GM21390 (cell line): Measurements from ENCODE around the gene TFDP1.
A peak's percentile ranks its signal among the peaks of the same experiment; 100 is the strongest.

Experiments used
- ATAC-seq: cut with Tn5 transposase; IDR thresholded peaks from one replicate; pipeline ENCODE4 v1.9.1; 2021; ENCODE audit not compliant: unreplicated experiment

Gene TFDP1

DNA sequence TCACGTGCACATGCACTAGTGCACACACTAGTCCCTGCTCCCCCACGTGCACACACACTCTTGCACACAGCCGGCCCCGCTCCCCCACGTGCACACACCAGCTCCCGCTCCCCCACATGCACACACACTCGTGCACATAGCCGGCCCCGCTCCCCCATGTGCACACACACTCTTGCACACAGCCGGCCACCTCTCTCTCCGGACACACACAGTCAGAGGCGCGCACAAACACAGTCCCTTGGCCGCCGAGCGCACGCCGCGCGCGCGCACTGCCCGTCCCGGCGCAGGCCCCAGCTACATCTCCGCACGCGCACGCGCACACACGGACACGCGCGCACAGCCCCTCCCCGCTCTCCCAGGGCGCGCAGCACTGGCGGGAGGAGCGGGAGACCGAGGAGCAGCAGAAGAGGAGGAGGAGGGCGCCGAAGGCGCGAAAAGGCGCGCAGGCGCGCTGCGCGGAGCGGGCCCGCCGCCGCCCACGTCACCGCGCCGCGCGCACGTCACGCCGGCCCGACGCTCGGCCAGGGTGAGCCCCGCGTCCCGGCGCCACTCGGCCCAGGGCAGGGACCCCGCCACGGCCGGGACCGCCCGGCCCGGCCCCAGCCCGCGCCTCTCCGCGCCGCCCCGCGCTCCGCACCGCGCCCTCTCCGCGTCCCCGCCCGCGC, at the start of gene TFDP1:
Gene TFDP1 (plus strand): TSS at position 549 of the 665 bp plus-strand sequence. CDS start 1,085 bp downstream, outside the sequence.
- peak; percentile 88 for ATAC-seq

DNA sequence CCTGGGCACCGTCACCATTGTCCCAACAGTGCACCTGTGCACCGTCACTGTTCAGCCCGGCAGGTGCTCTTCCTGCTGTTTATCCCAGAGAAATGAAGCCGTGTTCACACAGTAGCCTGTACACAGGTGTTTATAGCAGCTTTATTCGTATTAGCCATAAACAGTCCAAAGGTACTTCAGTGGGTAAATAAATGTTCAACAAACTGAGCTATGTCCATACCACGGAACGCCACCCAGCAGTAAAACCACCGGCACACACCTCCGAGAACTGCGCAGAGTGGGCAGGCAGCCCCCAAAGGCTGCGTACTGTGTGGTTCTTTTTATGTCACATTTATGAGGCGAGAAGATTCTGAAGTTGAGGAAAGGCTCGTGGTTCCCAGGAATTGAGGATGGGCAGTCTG, 49.2 kb upstream of the TFDP1 start:
- no peak for ATAC-seq

DNA sequence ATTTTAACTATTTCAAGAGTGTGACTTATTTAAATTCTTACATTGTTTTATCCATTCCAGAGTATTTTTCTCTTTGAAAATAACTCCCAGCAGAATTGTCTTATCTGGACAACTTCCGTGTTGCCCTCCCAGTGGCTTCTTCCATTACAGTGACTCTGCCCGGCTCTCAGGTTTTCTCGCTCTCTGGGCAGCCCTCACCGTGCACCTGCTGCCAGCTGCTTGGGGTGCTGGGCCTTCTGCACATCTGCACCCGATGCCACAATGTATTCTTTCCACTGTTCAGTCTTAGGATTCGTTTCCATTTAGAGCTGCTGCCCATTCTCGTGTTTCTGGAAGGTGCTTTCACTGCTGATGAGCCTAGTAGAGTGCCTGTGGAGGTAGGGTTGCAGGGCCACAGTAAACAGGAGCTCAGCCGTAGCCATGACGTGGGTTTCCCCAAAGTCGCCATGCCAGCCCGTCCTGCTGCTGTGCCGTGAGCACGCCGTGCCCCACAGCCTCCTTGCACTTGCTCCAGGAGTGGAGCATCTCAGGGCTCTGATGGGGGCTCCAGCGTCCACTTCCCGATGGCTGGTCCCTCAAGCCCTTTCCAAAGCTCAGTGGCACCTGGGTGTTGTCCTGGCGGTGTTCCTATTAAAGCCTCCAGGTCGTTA, 48.0 kb upstream of the TFDP1 start:
- no peak for ATAC-seq

- ATAC-seq, result no peak
Observed at GRCh38 chr13:113537205-113537604, 47.3 kb upstream of the TFDP1 start.

GRCh38 chr13:113537909-113538688, 46.5 kb upstream of the TFDP1 start:
- ATAC-seq, result no peak

DNA sequence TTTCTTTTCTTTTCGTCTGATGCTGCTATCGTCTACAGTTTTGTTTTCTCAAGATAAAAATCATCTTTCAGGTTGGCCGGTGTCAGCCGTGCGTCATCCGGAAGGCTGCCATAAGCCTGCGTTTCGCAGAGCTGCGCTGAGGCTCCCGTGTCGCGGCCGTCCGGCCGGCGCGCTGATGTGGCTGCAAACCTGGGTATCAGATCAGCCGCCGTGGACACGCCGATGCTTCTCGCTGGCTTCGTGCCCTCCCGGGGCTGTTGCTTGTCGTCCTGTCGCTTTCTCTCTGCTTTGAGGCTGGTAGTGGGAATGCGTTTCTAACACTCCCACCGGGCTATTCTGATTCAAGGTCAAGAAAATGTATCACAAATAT, 45.9 kb upstream of the TFDP1 start:
- no peak for ATAC-seq

DNA sequence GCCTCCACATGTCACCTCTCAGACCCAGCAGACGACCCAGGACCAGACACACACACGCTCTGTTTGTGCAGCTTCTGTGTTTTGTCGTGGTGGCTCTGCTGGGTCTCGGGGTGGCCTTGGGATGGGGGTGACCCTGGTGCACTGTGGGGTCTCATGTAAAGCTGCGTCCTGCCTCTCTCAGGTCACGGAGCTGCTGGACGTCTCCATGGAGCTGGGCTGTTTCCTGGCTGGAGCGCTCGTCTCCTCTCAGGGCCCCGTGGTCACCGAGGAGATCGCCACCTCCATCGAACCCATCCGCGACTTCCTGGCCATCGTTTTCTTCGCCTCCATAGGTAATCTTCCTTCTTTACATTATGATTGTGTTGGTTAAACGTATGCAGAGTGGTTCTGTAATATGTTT, 45.4 kb upstream of the TFDP1 start:
- ATAC-seq, result no peak

- ATAC-seq, result no peak
Observed at GRCh38 chr13:113539822-113540221, 44.7 kb upstream of the TFDP1 start.

- ATAC-seq, result no peak
Observed at GRCh38 chr13:113540523-113540922, 44.0 kb upstream of the TFDP1 start.

- ATAC-seq, result no peak
Observed at GRCh38 chr13:113542751-113543424, 41.7 kb upstream of the TFDP1 start.

DNA sequence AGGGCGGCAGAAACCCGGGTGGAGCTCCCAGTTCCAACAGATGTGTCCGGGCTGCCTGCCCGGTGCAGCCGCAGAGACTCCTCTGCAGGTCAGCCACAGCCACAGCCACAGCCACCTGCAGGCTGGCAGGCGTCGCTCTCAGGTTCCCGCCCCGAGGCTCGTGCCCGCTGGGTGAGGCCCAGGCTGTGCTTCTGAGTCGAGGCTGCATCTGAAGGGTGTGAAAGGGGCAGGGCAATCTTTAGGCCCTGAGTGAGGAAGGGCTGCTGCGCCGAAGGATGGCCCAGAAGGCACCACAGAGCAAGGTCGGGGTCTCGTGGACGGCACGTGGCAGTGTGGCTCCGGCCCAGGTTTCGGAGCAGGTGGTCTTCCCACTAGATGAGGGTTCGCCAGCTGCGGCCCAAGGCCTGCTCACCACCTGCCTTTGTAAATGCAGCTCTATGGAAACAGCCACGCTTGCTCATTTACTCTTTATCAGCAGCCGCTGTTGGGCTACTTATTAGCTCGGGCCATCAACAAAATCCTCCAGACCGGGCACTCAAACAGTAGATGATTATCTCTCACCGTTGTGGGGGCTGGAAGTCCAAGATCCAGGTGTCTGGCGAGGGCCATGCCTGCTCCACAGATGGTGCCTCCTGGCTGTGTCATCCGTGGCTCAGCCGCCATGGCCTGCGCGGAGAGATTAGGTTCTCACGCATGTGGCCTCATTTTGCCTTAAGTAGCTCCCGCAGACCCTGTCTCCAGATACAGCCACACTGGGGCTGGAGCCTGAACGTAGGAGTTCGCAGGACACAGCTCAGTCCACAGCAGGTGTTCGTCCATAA, 40.3 kb upstream of the TFDP1 start:
- ATAC-seq, result no peak

GRCh38 chr13:113544896-113545295, 39.7 kb upstream of the TFDP1 start:
- ATAC-seq, result no peak

GRCh38 chr13:113545455-113545930, 39.1 kb upstream of the TFDP1 start:
- no peak for ATAC-seq

GRCh38 chr13:113545931-113546516, 38.5 kb upstream of the TFDP1 start:
- no peak for ATAC-seq

GRCh38 chr13:113546571-113547237, 37.8 kb upstream of the TFDP1 start:
- ATAC-seq, result no peak

- no peak for ATAC-seq
Observed at GRCh38 chr13:113547238-113547971, 37.1 kb upstream of the TFDP1 start.

GRCh38 chr13:113548171-113548641, 36.3 kb upstream of the TFDP1 start:
- ATAC-seq, result no peak

DNA sequence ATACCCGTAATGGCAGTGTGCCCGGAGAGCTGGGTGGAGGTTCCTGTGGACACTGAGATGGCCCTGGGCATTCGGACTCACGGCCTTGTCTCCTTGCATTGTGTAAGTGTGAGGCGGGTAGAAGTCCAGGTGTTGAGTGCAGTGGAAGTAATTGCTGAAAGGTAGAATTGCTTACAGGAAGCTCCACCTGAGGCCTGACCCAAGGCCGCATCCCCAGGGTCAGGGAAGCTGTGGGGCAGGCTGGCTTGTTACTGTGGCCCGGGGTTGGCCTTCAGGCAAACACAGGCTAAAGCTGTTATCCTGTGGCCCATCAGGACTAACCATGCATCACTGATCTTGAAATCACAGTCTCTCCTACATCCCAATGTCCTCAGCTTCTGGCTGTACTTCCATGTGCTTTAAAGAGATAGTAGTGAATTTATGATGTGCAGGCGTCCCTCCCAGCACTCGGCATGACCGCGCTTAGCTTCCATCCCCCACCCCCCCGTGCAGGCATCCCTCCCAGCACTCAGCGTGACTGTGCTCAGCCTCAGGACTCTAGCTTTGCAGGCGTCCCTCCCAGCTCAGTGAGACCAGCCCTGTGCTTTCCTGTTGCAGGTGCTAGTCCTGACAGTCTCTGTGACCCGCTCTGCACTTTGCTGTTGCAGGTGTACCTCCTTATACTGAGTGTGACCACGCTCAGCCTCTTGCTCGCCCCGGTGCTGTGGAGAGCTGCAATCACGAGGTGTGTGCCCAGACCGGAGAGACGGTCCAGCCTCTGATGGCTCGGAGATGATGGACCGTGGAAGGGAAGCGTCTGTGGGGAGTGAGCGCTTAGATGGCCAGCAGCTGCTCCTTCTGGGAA, 35.6 kb upstream of the TFDP1 start:
- no peak for ATAC-seq
